CD4-positive, alpha-beta T cell treated with Interleukin-12 subunit alpha and Interleukin-12 subunit beta, for 1 hour (primary cell): Measurements from ENCODE around the gene RBPJL.
A peak's percentile ranks its signal among the peaks of the same experiment; 100 is the strongest.

Experiments
- DNase-seq: peaks from one replicate; pipeline ENCODE4 v3.0.0-alpha.2; 2020

The RBPJL gene

DNA sequence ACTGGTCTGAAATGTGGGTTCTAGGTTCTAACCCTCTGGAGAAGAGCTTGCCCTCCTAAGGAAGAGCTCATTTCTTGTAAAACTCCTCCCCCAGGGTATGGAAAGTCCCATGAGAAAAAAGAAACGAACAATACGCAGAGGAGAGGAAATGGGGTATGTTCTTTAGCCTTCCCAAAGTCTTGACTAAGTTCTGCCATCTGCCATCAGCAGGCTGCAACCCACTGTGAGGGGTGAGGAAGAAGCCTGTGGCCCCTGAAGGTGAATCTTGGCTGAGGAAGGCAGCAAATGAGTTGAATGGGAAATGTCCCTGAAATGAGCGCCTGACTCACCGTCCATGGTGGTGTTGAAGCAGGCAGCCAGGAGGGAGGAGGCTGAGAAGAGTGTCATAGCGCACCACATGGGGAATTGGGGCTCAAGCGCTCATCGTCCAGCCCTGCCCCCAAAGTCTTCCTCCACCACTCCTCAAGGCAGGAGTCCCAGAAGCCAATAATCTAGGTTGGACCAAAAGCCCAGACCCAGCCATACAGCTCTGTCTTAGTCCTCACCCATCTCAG lies 11.8 kb downstream of the RBPJL start:
- DNase-seq, result no peak

DNA sequence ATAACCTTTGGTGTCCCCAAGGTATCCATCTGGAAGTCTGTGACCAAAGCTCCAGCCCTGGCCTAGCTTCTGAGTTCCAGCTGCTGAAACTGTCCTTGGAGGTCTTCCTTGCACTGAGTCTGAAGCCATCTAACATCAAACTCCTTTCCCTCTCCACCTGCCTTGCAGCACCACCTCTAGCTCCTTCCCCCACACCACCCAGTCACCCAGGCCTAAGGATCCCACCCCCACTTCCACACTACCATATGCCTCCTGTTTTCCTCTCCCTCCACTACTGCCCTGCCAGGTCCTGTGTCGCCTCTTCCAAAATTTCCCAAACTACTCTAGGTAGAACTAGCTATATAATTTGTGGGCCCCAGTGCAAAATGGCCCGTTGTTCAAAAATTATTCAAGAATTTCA lies 12.3 kb downstream of the RBPJL start:
- DNase-seq, result no peak

DNA sequence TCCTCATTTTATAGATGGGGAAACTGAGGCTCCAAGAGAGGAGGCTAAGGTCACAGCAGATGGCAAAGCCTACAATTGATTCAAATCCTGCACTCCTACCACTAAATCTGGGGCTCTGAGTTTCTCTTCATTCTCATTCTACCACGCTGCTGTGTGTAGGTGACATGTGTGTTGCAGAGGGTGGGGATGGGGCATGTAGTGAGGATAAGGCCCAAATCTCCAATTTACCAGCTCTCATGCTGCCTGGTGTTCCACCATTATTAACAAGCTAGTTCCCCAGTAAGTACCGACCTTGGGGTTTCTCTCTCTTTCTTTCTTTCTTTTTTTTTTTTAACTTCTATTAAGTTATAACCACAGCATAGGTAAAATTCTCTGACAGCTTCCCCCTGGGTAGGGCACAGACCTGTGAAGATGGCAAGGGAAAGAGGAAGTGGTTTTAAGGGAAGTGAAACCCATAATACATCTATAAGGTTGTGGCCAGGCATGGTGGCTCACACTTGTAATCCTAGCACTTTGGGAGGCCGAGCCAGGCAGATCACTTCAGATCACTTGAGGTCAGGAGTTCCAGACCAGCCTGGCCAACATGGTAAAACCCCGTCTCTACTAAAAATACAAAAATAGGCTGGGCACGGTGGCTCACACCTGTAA lies 14.4 kb downstream of the RBPJL start:
- DNase-seq, result peak; percentile 40

DNA sequence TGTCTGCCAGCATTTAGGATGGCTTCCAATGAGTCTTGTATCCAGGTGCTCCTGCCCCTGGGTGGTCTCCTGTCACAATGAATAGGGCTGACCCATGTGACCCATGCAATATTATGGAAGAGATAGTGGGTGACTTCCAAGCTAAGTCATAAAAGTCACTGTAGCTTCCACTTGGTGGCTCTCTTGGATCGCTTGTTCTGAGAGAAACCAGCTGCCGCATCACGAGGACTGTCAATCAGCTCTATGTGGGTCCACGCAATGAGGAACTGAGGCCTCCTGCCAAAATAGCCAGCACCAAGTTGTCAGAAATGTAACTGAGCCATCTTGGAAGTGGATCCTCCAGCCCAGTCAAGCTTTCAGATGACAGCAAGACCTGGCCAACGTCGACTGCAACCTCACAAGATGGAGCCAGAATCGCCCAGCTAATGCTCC lies 16.3 kb downstream of the RBPJL start:
- DNase-seq, result peak; percentile 7

DNA sequence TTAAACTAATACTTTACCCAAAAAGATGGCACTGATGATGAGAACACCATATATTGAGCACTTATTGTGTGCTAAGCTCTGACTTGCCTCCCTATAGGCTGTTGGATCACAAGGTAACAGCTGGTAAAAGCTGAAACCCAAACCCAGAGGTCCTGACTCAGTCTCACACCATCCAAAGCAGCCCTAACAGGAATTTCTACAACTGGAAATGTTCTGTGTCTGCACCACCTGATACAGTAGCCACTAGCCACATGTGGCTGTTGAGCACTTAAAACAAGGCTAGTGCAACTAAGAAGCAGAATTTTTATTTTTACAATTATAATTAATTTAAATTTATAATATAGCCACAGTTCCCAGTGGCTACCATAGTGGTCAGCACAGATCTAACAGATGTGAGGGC lies 17.1 kb downstream of the RBPJL start:
- DNase-seq, result no peak

DNA sequence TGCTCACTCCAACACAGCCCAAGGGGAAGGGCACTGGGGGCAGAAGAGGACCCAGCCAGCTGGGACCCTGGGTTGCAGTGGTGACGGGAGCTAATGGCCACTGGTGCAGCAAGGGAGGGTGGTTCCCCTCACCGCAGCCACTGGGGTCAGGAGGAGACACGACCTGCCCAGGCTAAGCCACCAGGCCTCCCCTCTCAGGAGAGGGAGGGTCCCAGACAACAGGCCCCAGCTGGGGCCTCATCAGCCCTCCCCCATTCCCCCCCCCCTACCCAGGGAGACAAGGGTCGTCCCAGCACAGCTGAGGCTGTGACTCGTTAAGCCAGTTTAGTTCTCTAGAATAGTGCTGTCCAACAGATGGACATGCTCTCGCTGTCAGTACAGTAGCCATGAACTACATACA lies 18.7 kb downstream of the RBPJL start:
- DNase-seq, result no peak

DNA sequence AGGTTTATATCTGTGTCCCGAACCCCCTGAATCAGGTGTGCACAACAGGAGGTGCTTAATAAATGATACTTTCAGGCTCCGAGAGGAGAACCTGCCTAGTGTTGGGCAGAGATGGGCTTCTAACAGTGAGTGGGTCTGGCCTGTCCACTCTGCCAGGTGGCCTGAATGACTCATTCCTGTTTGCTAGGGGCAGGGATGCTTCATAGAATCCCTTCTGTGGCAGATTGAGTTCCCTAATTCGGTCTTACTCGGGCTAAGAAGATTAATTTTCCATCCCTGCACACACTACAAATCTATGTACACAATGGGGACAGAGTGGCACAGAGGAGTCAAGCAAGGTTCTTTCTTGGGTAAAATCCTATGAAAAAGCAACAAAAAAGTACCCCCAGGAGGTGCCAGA lies 21.8 kb downstream of the RBPJL start:
- no peak for DNase-seq

DNA sequence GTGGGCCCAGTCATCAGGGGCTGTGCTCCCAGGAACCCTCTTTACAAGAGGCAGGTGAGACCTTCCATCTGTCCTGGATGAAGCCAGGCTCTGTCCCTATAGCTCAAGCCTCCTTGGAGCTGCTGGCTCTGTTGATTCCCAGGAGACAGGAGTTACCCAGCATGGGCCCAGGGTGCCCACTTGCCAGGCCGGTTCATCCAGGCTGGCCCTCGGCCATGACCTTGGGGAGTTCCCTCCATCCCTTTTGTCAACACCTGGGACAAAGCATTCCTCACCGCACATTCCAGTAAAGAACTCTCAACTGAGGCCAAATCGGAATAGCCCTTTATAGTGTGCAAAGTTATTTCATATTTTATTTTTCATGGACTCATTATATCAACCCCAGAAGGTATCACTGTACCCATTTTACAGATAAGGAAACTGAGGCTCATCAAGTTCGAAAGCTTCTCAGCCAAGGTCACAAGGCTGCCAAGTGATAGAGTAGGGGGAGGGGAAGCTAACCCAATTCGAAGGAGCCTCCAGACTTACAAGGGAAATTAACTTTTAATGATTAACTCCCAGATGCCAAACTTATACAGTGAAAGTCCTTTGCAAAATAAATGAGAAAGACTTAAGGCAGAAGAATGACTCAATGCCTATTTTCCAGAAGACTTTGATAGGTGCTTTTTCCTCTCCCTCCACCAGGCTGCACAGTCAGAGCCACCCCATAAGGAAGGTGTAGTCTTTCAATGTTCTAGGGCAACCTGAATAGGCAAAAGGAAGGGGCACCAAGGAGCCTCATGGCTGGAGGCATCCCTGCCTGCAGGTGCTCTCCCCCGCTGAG lies 23.1 kb downstream of the RBPJL start:
- no peak for DNase-seq

DNA sequence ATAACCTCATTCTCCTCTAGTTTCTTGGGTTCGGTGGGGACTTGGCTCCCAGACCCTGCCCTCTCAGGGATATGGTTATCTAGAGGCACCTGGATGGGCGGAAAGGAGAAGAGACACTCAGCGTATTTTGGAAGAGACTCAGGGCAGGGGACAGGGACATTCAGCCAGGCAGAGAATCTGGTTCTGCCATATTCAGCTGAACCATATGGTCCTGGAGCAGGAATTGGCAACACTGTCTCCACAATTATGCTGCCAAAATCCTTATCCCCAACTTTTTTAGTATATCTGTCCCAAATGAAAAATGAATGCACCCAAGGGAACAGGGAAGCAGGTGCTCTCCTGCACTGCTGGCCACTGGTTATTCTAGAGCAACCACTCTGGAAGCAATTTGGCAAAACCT lies 23.8 kb downstream of the RBPJL start:
- no peak for DNase-seq

DNA sequence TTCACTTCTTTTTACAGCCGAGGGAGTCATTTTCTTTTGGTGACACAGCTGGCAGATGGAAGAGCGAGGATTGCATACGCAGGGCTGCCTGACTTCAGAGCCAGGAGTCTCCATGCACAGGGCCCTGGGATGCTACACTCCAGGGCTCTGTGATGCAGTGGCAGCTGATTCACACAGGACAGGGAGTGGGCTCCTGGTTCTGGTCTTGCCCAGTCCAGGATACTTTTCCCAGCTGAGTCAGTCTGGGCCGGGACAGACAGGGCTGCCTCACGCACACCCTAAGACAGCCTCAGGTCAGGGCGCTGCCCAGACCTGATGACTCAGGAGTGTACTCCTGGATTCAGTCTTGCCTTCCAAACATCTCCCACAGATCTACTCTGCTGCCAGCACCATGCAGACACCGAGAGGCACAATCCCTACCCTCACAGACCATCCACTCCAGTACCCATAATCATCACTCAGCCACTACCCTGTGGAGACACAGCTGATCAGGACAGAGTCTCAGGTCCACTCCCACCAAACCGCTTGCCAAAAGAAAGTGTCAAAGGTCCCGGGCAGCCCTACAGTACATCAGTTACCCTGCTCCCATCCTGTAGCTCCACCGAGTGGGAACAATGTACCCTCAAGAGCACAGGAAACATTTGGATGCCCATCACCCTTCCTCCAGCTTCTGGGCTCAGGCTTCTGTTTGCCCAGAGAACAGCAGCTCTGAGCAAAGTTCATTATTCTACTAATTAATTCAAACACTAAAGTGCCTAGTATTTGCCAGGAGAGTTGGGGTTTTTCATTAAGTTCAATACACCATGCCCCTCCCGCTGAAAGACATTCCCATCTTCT lies 30.1 kb downstream of the RBPJL start:
- DNase-seq, result no peak

DNA sequence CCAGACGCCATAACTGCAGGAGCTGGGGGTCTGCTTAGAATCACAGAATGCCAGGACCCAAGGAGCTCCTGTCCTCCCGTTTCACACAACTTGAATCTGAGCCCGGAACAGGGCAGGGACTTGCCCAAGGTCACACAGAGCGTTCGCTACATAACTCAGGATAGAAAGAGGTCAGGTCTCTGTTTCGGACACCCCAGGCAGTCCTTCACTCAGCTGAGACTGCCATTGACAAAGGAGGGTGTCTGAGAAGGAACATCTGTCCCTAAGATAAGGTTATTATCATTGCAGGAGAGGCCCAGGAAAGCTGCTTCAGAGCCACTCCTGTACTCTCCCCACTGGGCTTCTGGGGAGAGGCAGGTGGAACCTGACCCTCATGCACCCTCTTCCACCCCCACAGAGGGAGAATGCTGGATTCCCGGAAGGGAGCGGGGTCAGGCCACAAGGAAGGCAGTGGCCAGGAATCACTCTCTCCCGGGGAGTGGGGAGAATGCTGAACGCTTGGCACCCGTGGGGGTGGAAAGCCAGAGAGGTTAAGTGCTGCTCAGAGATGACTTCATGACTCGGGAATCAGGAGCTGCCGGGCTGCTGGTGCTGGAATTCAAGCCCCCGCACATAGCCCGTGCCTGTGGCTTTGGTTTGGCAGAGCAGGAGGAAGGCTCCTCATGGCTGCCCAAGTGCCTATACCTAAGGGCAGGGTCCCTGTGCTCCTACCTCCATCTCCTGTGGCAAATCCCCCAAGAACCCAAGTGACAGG lies 30.9 kb downstream of the RBPJL start:
- DNase-seq, result no peak

DNA sequence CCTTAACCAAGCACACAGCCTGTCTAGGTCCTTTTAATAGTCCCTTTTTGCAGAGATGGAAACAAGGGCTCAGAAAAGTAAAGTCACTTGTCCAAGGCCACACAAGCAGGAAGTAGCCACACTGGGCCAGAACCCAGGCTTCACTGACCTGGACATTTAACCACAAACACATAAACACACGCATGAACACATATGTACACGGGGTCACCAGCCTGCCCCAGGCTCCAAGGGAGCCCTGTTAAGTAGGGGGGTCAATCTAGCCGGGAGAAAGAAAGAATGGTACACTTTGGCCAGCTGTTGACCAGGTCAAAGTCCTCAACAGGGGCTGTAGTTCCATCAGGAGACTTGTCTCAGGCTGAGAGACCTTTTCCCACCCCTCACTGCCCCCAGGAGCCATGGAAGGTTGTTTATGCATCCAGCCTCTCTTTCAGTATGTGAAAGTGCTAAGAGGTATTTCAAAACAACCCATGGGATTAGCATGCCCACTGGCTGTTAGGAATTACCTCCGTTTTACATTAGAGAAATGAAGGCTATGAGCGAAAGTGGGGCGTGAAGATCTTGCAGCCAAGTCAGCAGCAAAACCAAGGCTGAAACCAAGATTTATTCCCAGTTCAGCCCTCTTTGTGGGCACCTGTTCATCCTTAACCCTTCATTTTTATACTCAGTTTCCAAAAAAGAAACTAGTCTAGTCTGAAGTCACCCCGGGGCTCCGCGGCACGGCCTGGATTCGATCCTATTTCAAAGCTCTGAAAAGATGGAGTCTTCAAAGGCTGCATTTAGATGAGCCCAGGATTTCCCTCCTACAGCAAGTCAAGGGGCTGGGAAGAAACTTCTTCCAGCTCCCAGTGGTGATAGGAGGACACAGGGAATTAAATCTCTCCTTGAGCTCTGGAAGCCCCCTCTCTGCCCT lies 31.7 kb downstream of the RBPJL start:
- DNase-seq, result no peak

DNA sequence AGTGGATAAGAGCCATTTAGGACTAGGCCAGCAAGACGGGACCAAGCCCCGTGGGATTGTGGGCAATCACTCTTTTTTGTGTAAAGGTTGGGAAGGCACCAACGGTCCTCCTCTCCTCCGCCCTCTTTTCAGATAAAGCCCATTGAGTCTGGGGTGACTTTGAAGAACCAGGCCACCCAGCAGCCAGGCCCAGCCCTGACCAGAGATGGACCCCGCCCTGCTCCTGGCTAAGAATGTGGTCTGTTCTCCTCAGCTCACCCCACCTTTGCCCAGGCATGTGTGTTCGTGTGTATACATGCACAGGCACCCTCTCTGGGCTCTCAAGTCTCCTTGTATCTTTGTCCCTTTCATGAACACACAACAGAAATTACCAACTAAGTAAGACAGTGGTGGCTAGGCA lies 32.4 kb downstream of the RBPJL start:
- DNase-seq, result no peak

DNA sequence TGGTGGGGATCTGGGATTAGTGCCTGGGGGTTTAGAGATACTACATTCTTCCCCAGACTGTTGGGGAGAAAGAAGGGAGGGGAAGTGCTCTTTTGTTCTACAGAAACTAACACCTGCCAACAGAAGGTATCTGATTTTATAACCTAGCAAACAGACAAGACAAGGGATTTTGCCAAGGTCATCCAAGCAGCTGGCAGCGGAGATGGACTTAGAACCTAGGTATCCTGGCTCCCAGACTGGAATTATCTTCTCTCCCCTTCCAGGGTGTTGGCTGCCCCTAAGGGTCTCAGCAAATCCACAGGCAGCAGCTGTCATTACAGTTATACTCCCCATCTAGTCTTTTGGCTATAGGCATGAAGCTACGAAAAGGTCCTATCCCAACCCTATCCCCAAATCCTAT lies 33.2 kb downstream of the RBPJL start:
- DNase-seq, result no peak

DNA sequence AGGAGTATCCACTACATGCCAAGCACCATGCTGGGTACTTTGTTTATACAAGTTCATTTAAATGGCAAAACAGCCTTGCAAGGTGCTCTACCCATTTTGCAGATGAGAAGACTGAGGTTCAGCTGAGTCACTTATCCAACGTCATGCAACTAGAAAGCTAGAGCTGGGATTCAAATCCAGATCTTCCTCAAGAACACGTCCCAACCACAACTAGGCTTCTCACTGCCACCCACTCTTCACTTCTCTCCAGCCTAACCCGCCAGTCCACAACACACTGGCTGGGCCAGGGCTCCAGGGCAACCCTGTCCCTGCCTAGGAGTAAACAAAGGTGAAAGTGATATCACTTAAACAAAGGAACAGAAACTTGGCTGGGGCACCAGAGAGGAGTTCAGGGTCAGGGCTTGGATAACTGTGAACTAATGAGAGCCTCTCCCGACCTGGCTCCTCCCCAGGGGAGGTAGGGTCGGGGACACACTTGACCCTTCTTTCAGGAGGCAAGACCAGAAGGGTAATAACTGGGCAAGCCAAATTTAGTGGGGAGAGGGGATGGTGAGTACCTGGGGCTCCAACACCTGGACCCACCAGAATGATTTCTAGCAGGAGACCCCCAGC lies 33.7 kb downstream of the RBPJL start:
- no peak for DNase-seq

DNA sequence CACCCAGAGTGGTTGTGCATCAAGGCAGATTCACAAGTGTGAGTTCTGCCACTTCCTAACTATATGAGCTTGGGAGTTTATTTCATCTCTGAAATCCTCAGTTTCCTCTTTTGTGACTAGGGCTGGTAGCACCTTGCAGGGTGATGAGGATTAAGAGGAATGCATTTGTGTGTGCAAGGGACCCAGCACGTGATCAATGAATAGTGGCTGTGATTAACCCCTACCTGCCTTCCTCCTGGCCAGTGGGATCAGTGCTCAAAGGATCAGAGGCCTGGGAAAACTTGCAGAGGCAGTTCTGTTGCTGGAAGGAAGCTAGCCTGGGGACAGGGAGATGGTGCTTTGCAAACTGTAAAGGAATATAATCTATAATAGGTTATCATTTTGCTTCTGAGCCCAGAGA lies 34.3 kb downstream of the RBPJL start:
- no peak for DNase-seq

DNA sequence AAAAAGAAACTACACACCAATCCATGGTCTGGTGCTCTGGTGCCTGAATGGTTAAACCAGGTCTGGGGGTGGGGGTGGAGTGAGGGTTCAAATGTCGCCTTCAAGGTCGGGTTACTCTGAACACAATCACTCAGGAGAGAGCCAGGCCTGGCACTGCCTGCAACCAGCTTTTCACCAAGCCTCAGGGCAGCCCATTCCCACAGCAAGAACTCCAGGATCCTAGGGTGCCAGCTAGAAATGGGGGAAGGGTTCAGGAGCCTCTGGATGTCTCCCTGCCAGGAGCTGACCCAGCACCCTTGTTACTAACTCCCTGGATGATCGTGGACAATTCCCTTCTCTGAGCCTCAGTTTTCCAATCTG lies 34.9 kb downstream of the RBPJL start:
- DNase-seq, result no peak

DNA sequence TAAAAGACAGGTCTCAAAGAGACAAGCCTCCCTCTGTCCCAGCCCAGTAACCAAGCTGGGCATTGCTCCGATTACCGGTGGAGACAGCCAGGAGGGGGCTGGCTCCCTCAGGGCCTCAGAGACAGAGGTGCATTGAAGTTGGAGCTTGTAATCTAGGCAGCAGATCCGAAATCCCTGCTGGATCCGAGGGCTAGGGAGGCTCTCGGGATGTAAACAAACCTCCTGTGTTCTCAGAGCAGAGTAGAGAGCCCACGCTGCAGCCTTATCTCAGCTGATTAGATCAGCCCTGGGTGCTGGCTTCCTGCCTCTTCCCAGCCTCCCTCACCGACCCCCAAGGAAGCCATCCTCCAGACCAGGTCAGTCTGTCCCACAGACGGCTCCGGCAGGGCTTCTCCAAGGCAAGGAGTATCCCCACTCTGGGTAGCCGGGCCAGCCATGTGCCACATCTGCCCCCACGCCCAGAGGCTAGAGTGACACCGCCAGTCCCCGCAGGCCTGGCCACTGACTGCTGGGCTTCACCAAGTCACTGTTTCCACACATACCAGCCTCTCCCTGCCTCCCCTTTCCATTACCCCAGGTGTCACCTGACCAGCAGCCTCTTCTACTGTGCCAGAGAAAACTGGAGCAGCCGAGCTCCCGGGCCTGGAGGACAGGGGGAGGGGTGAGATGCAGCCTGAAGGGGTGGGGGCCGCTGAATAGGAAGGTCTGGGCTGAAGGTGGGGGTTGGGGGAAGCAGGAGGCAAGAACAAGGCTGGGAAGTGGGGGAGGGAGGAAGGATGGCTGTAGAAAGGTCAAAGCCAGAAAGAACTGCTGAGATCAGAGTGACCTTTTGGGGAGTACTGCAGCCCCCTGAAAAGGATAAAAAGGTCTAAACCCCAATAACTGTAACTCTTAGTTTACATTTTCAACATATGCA lies 35.6 kb downstream of the RBPJL start:
- DNase-seq, result no peak

DNA sequence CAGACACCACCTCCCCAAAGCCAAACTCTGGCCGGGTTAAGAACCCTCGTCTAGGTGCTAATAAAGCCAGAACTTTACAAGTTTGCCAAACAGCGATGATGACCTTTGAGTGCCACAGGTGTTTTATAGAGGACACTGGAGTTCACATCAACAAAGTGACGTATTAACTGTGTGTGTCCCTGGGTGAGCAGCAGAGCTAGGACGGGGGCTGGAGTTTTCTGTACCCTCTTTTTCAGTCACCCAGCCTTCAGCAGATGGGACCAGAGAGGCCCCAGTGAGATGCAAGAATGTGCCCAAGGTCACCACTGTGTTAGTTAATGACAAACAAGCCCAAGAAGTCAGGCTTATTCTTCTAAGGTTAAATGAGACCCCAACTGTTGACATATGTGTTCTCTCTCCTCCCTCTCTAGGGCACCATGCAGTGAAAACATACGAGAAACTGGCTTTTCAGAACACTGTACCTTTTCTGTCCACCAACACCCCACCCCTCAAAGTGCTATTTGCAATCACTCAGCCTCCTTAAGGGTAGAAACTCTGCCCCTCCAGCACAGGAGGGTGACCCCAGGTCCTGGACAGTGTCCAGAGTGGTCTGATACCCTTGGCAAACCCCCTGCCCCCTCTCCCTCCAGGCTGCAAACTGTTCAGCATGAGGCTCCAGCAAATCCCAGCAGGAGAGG lies 36.4 kb downstream of the RBPJL start:
- DNase-seq, result no peak
